Esophagus squamous epithelium (tissue), 4 donors: ENCODE results near the gene IGF1.

Experiments
- POLR2A ChIP-seq, 4 donors: fragments of 450-650 bp; IDR thresholded peaks; one replicate each; pipeline ENCODE4 v1.6.1; 2017; ENCODE audit warnings: antibody characterized with exemption in 4 of 4, mild to moderate bottlenecking in 4 of 4, moderate library complexity in 3 of 4
- TF ChIP-seq, protein P1 (sequence below), 6 experiments: fragments of 450-650 bp in 4 of 6; fragments of 200-600 bp in 2 of 6; sonication (generic) in 2 of 6; IDR thresholded peaks; one replicate each; pipeline ENCODE4 v1.5.1; 2016 to 2019; ENCODE audit warnings: antibody characterized with exemption in 6 of 6, mild to moderate bottlenecking in 4 of 6, moderate library complexity in 4 of 6

DNA sequence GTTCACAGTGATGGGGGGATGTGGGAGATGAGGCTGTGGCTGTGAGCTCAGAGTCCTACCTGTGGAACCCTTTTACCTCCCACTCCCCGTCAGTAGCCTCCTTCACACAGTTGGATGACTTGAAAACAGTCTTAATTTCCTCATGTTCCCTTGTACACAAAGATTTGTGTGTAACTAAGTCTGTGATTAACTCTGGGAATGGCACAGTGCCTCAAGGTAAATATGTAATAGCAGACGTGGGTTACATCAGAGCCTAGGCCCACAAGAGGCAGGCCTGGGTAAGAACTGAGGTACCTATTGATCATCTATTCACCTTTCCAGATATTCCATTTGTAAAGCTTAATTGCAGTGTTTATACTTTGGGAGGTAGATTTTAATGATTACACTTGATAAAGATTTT, 5.8 kb upstream of the IGF1 start:
- TF ChIP-seq, protein P1, sequence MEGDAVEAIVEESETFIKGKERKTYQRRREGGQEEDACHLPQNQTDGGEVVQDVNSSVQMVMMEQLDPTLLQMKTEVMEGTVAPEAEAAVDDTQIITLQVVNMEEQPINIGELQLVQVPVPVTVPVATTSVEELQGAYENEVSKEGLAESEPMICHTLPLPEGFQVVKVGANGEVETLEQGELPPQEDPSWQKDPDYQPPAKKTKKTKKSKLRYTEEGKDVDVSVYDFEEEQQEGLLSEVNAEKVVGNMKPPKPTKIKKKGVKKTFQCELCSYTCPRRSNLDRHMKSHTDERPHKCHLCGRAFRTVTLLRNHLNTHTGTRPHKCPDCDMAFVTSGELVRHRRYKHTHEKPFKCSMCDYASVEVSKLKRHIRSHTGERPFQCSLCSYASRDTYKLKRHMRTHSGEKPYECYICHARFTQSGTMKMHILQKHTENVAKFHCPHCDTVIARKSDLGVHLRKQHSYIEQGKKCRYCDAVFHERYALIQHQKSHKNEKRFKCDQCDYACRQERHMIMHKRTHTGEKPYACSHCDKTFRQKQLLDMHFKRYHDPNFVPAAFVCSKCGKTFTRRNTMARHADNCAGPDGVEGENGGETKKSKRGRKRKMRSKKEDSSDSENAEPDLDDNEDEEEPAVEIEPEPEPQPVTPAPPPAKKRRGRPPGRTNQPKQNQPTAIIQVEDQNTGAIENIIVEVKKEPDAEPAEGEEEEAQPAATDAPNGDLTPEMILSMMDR (IDR thresholded peaks at IDR 0.05), result no peak
- no peak for TF ChIP-seq POLR2A (IDR thresholded peaks at IDR 0.05)
